Stimulated activated naive CD8-positive, alpha-beta T cell treated with anti-CD3 and anti-CD28 coated beads, Interleukin-15, Interleukin-2, amounts not matched to agents 100 U/mL and 50 U/mL, for 24 hours (primary cell): Measurements from ENCODE around the gene EXOC8.

Experiments used
- ATAC-seq: fragments of 150-1000 bp; cut with Tn5 transposase; one replicate; pipeline ENCODE4 v1.10.0; 2021
- DNase-seq: peaks from one replicate; pipeline ENCODE4 v3.0.0; 2021

EXOC8 gene

DNA sequence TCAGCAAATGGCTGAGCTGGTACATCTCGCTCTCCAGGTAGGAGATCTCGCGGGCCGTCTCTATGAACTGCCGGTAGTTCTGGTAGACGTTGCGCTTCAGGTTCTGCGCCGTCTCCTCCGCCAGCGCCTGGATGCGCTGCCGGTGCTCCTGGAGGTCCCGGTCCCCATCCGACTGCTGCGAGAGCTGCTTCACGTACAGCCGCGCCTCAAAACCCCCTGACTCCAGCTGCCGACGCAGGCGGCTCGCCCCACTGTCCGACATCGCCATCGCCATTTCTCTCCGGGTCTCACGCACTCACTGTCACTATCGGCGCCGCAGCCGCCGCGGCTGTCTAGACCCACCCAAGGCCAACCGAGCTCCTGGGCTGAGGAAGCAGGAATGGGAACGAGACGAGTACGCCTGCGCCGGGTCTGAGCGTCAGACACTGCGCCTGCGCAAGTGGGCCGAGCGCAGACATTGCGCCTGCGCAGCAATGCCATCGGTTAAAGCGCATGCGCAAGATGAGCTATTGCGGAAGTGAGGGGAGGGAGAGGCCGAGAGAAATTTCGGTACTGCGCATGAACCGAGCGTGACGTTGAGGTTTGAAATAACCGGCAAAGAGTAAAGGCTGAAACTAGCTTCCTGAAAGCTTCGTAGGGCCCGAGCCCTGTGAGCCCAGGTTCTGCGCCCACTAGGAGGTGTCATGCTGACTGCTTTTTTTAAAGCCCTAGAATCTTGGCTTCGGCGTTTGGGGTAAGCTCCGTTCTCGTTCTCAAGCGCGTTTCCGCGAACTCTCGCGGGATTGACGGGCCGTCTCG lies at the start of gene EXOC8:
EXOC8 (minus strand) TSS at position 381 of the 798 bp plus-strand sequence; CDS start at position 274, 107 bp downstream.
- peak; percentile 85 for ATAC-seq

DNA sequence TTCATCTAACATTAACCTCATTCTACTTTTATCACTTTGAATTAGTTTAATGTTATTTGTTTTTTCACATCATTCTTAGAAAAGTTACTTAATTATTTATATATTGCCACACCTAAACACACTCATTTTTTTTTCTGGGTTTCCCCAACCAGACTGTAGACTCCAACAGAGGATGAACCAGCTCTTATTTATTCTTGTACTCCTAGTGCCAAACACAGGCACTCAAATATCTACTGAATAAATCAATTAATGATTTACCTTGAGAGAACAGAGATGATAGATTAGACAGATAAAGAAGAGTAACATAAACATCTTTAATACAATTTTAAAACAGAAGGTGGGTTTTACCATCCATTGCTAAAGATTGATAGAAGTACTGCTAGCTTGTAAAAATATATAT lies 48.8 kb upstream of the EXOC8 start:
- no peak for DNase-seq
- no peak for ATAC-seq

More for the DNA sequence above, at the start of gene EXOC8:
- DNase-seq: peak; percentile 97

- no peak for DNase-seq
- no peak for ATAC-seq
These were observed 47.7 kb upstream of the EXOC8 start for GRCh38 chr1:231385416-231385748.

- ATAC-seq: no peak
- no peak for DNase-seq
These were observed 47.2 kb upstream of the EXOC8 start for GRCh38 chr1:231384696-231385415.

DNA sequence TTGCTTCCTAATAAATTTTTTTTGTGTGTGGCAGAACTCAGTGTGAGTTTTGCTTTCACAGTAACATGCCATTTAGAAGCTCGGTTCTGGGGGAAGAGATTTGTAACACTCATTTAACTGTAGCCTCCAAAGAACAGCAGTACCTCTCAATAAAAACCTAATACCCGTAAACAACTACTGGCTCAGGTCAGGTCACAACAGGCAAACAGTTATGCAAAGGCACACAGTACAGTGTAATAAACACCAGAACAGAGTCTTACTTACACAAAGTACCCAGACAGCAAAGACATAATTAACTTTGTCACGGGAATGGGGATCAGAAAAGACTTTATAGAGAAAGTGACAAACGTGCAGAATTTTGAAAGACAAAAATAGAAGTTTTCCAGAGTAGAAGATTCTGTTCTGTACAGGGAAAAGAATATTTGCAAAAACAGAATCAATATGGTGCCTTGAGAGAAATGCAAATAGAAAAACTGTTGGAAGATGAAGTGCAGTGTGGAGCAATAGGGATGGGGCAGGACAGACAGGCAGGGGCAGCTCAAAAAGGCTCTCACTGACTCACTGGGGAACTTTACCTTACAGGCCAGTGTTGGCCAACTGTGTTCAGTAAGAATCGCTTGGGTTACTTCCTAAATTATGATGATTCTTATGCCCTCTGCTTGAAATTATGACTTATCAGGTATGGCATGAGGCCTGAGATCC lies 45.7 kb upstream of the EXOC8 start:
- DNase-seq (no peak), ATAC-seq (no peak)

DNA sequence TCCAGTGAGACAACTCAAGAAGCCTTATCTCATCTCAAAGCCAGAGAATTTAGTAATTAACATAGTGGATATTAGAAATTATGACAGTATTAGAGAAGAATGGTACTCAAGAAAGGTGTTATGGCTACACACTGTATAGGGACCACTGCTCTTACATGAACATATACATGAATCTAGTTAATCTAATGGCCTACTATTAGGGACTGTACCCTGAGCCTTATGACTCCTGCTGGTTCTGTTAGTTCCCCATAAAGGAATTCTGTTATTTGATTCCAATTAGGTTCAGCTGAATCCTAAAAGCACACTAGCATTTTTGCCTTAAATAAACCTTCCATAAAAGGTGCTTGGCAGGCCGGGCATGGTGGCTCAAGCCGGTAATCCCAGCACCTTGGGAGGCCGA lies 44.8 kb upstream of the EXOC8 start:
- DNase-seq (no peak), ATAC-seq (no peak)

GRCh38 chr1:231381729-231382128 lies 44.1 kb upstream of the EXOC8 start:
- ATAC-seq: no peak
- no peak for DNase-seq

DNA sequence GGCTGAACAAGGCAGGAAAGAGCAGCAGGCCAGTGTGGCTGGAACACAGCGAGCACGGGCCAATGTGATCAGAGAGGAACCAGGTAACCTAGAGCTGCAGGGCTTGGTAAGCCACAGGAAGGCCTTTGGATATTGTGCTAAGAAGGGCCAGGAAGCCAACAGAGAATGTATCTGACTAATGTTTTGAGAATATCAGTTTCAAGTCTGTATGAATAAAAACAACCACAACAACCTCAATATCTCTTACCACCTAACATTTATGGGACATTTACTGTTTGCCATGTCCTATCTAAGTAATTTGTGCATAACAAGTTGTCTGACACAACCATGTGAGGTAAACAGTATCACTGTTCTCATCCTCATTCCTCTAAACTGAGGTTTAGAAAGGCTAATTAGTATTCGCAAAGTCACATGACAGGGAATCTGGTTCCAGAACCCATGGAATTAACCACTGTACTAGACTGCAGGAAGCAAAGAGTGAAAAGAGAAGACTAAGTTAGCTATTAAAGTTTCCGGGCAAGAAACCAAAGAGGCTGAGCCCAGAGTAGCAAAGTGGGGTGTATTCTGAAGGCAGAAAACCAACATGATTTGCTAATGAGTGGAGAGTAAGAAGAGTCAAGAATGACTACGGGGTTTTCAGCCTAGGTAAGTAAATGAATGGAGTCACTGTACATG lies 39.4 kb upstream of the EXOC8 start:
- ATAC-seq: peak; percentile 78
- peak; percentile 11 for DNase-seq

DNA sequence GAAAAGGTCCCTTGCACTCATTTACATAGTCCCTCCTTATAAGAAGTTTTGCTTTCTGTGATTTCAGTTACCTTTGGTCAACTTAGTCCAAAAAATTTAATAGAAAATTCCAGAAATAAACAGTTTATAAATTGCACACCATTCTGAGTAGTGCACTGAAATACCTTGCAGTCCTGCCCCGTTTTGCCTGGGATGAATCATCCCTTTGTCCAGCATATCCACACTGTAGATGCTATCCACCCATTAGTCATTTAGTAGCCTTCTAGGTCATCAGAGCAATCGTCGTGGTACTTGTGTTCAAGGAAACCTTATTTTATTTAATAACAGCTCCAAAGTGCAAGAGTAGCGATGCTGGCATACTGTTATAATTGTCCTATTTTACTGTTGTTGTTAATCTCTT lies 38.4 kb upstream of the EXOC8 start:
- no peak for ATAC-seq
- DNase-seq: no peak

- ATAC-seq (no peak), DNase-seq (no peak)
These were observed 36.7 kb upstream of the EXOC8 start for GRCh38 chr1:231374394-231374793.

DNA sequence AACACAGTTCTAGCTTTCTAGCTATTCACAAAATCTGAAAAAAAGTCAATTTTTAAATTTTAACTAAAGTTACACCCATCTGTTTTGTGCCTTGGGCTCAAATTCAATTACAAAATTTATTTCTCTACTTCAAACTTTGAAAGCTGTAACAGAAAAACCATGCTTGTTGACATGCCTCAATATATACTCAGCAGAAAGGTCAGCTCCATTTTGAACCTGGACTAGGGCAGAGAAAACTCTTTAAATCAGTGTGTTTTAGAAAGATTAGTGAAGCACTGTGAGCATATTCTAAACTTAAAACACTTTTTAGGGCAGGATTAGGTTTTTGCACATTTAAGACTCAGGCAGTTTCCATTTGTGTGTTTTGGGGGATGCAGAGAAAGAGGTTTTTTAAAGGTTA lies 34.8 kb upstream of the EXOC8 start:
- no peak for DNase-seq
- no peak for ATAC-seq

GRCh38 chr1:231369282-231369681 lies 31.6 kb upstream of the EXOC8 start:
- DNase-seq: no peak
- no peak for ATAC-seq

- ATAC-seq: no peak
- DNase-seq: no peak
These were observed 26.5 kb upstream of the EXOC8 start for GRCh38 chr1:231364192-231364591.

GRCh38 chr1:231363624-231364023 lies 26.0 kb upstream of the EXOC8 start:
- no peak for DNase-seq
- no peak for ATAC-seq

- DNase-seq: no peak
- no peak for ATAC-seq
These were observed 24.7 kb upstream of the EXOC8 start for GRCh38 chr1:231362325-231362724.

- DNase-seq (no peak), ATAC-seq (no peak)
These were observed 21.5 kb upstream of the EXOC8 start for GRCh38 chr1:231359113-231359512.

GRCh38 chr1:231357831-231358354 lies 20.2 kb upstream of the EXOC8 start:
- ATAC-seq (peak; percentile 72), DNase-seq (peak; percentile 22)

GRCh38 chr1:231357187-231357772 lies 19.6 kb upstream of the EXOC8 start:
- DNase-seq: no peak
- ATAC-seq: no peak

DNA sequence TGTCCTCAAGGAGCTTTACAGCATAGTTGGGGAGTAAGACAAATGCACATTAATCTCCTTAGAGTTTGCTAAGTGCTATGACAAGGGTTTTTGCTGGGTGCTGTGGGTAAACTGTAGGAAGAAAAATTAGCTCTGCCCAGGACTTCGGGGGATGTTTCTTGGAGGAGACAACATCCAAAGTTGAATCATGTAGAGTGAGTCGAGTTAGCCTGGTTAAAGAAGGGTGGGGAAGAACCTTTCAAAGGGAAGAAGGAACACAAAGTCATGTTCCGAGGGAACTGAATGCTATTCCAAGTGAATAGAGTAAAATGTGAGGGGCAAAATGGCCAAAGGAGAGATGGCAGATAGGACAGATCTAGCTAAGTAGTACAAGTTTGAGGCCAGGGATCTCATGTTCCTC lies 17.5 kb upstream of the EXOC8 start:
- ATAC-seq (no peak), DNase-seq (no peak)

DNA sequence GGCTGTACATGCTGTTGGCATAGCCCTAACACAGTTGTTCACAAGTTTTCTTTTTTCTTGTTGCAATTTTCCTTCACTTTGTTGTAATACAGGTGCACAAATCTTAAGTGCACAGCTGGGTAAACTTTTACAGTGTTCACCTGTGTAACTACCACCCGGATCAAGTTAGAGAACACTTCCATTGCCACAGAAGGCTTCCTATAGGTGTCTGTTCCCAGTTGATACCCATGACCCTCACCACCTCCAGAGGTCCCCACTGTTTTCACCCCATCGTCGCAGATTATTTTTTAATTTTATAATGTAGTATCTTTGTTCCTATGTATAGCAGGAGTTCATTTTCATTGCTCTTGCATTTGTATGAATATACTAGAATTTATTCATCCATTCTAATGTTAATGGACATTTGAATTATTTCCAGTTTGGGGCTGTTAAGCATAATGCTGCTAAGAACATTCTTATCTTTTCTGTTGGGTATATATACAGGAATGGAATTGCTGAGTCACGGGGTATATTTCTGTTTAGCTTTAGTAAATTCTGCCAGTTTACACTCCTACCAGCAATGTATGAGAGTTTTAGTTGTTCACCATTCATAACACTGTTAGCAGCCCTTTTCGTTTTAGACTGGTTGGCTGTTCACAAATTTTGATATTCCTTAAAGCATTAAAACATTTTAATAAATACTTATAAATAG lies 16.8 kb upstream of the EXOC8 start:
- ATAC-seq: no peak
- DNase-seq: no peak

GRCh38 chr1:231353086-231353485 lies 15.4 kb upstream of the EXOC8 start:
- no peak for DNase-seq

More at GRCh38 chr1:231353086-231353485, 15.4 kb upstream of the EXOC8 start:
- no peak for ATAC-seq
